H9 (cell line): ENCODE measurements around the gene SERBP1. TPM values are rescaled to one million over a fixed set of nuclear protein-coding genes. Genes with fewer than 3 reads are reported as not detected.
A peak's percentile ranks its signal among the peaks of the same experiment; 100 is the strongest.

Experiments
- DNase-seq: peaks from one replicate; pipeline ENCODE4 v3.0.0-alpha.2; 2017
- H2AFZ ChIP-seq: one replicate; pipeline ENCODE4 v1.6.1; 2013; ENCODE audit warnings: mild to moderate bottlenecking, low read length, control low read depth, moderate library complexity
- H2AK5ac ChIP-seq: 2 replicates; pipeline ENCODE4 v1.6.1; 2013; ENCODE audit warnings: low read length, control low read depth, mixed read lengths; ENCODE audit not compliant: insufficient read length
- H2BK120ac ChIP-seq: one replicate; pipeline ENCODE4 v1.6.1; 2013; ENCODE audit warnings: low read depth, mild to moderate bottlenecking, low read length, control low read depth, inconsistent platforms; ENCODE audit not compliant: poor library complexity, severe bottlenecking
- H2BK12ac ChIP-seq: 2 replicates; pipeline ENCODE4 v1.6.1; 2013; ENCODE audit warnings: low read length, control low read depth, mixed read lengths, low read depth; ENCODE audit not compliant: insufficient read length
- H2BK15ac ChIP-seq: 2 replicates; pipeline ENCODE4 v1.6.1; 2013; ENCODE audit warnings: low read depth, low read length, control low read depth
- H2BK20ac ChIP-seq: one replicate; pipeline ENCODE4 v1.6.1; 2013; ENCODE audit warnings: low read depth, mild to moderate bottlenecking, low read length, control low read depth, inconsistent platforms; ENCODE audit not compliant: poor library complexity, severe bottlenecking
- H2BK5ac ChIP-seq: 2 replicates; pipeline ENCODE4 v1.6.1; 2013; ENCODE audit warnings: low read length, control low read depth, mixed read lengths; ENCODE audit not compliant: insufficient read length
- H3K14ac ChIP-seq: 2 replicates; pipeline ENCODE4 v1.6.1; 2013; ENCODE audit warnings: low read length, control low read depth; ENCODE audit not compliant: insufficient read depth
- H3K18ac ChIP-seq: 2 replicates; pipeline ENCODE4 v1.6.1; 2013; ENCODE audit warnings: low read depth, mild to moderate bottlenecking, mixed read lengths, low read length, control low read depth; ENCODE audit not compliant: insufficient read length
- H3K23ac ChIP-seq: 2 replicates; pipeline ENCODE4 v1.6.1; 2013; ENCODE audit warnings: low read length, control low read depth, mixed read lengths, low read depth; ENCODE audit not compliant: insufficient read length
- H3K23me2 ChIP-seq: 2 replicates; pipeline ENCODE4 v1.6.1; 2013; ENCODE audit warnings: low read depth, mild to moderate bottlenecking, mixed read lengths, low read length, control low read depth; ENCODE audit not compliant: insufficient read length, poor library complexity, severe bottlenecking
- H3K27ac ChIP-seq: 2 replicates; pipeline ENCODE4 v1.5.1; 2013; ENCODE audit warnings: low read length, control low read depth, mixed read lengths, low read depth; ENCODE audit not compliant: insufficient read length
- H3K27me3 ChIP-seq: 2 replicates; pipeline ENCODE4 v1.6.1; 2013; ENCODE audit warnings: low read length, control low read depth, inconsistent platforms; ENCODE audit not compliant: insufficient read depth
- H3K4ac ChIP-seq: 2 replicates; pipeline ENCODE4 v1.6.1; 2013; ENCODE audit warnings: low read depth, mild to moderate bottlenecking, control low read depth, inconsistent platforms, low read length, moderate library complexity
- H3K4me1 ChIP-seq: 2 replicates; pipeline ENCODE4 v1.6.1; 2013; ENCODE audit warnings: low read length, control low read depth, inconsistent platforms; ENCODE audit not compliant: insufficient read depth
- H3K4me2 ChIP-seq: 2 replicates; pipeline ENCODE4 v1.6.1; 2013; ENCODE audit warnings: low read length, control low read depth, mixed read lengths; ENCODE audit not compliant: insufficient read length, insufficient read depth
- H3K56ac ChIP-seq: 2 replicates; pipeline ENCODE4 v1.6.1; 2013; ENCODE audit warnings: low read depth, mild to moderate bottlenecking, mixed read lengths, low read length, control low read depth; ENCODE audit not compliant: insufficient read length
- H3K79me1 ChIP-seq: 2 replicates; pipeline ENCODE4 v1.6.1; 2013; ENCODE audit warnings: low read depth, mild to moderate bottlenecking, moderate library complexity, low read length, control low read depth, inconsistent platforms; ENCODE audit not compliant: insufficient read depth, poor library complexity, severe bottlenecking
- H3K79me2 ChIP-seq: 2 replicates; pipeline ENCODE4 v1.6.1; 2013; ENCODE audit warnings: low read length, control low read depth, inconsistent platforms; ENCODE audit not compliant: insufficient read depth
- H3K9ac ChIP-seq: 2 replicates; pipeline ENCODE4 v1.6.1; 2013; ENCODE audit warnings: low read length, control low read depth, mixed read lengths; ENCODE audit not compliant: insufficient read length; ENCODE audit errors: extremely low read depth
- H3K9me3 ChIP-seq: one replicate; pipeline ENCODE4 v1.6.1; 2013; ENCODE audit warnings: low read depth, low read length, inconsistent platforms; ENCODE audit not compliant: control insufficient read depth
- H3T11ph ChIP-seq: one replicate; pipeline ENCODE4 v1.6.1; 2013; ENCODE audit warnings: mild to moderate bottlenecking, low read length, control low read depth, inconsistent platforms
- H4K20me1 ChIP-seq: one replicate; pipeline ENCODE4 v1.6.1; 2013; ENCODE audit not compliant: control insufficient read depth, insufficient read length, insufficient read depth
- H4K5ac ChIP-seq: 2 replicates; pipeline ENCODE4 v1.6.1; 2013; ENCODE audit warnings: low read depth, mild to moderate bottlenecking, mixed read lengths, low read length, control low read depth; ENCODE audit not compliant: insufficient read length
- H4K8ac ChIP-seq: replicated peaks from 2 replicates; pipeline ENCODE4 v1.6.1; 2013; ENCODE audit warnings: low read length, control low read depth, mixed read lengths, low read depth; ENCODE audit not compliant: insufficient read length
- H4K91ac ChIP-seq: 2 replicates; pipeline ENCODE4 v1.6.1; 2013; ENCODE audit warnings: low read depth, mild to moderate bottlenecking, moderate library complexity, mixed read lengths, low read length, control low read depth; ENCODE audit not compliant: insufficient read length
- H3K27ac Mint-ChIP-seq, 3 experiments: 2 replicates in 2 of 3; 3 replicates in 1 of 3; pipeline ENCODE4 v1.8.0; 2020 to 2021; ENCODE audit warnings: mixed read lengths in 3 of 3, mild to moderate bottlenecking in 1 of 3, moderate library complexity in 1 of 3
- H3K27me3 Mint-ChIP-seq: 2 replicates; pipeline ENCODE4 v1.8.0; 2021; ENCODE audit warnings: low read depth, mild to moderate bottlenecking, moderate library complexity, mixed read lengths
- H3K36me3 Mint-ChIP-seq, 3 experiments: 2 replicates in 2 of 3; 3 replicates in 1 of 3; pipeline ENCODE4 v1.8.0; 2020 to 2021; ENCODE audit warnings: low read depth in 3 of 3, mixed read lengths in 3 of 3; ENCODE audit not compliant: insufficient read depth in 1 of 3
- H3K4me1 Mint-ChIP-seq, 2 experiments: 2 replicates each; pipeline ENCODE4 v1.8.0; 2020; ENCODE audit warnings: mixed read lengths in 2 of 2
- H3K4me3 Mint-ChIP-seq, 2 experiments: 2 replicates in 1 of 2; 3 replicates in 1 of 2; pipeline ENCODE4 v1.8.0; 2020 to 2021; ENCODE audit warnings: mild to moderate bottlenecking in 2 of 2, mixed read lengths in 2 of 2, moderate library complexity in 1 of 2
- H3K9me3 Mint-ChIP-seq, 2 experiments: 2 replicates in 1 of 2; 3 replicates in 1 of 2; pipeline ENCODE4 v1.8.0; 2020; ENCODE audit warnings: mild to moderate bottlenecking in 2 of 2, mixed read lengths in 2 of 2, moderate library complexity in 1 of 2
- CTCF ChIP-seq: fragments of 200-600 bp; sonication (generic); conservative IDR thresholded peaks from 3 replicates; pipeline ENCODE4 v1.8.0; 2021; ENCODE audit warnings: antibody characterized with exemption, mild to moderate bottlenecking
- WGBS: extraction: QIAGEN DNeasy Blood & Tissue Kit; methylation state at CpG from one replicate; pipeline ENCODE4 v1.1.7; 2013; ENCODE audit warnings: missing lambda C conversion rate, low lambda C conversion rate, mixed read lengths; ENCODE audit not compliant: insufficient read length; ENCODE audit errors: extremely low coverage; 5-methylcytosine and 5-hydroxymethylcytosine counted together
- total RNA-seq: library from RNA; stranded (reverse); gene quantifications from 2 replicates; pipeline ENCODE4 v1.2.1, GENCODE V29; 2021

Gene SERBP1
- total RNA-seq, 1 experiment from 2014 or later: 495 TPM

DNA sequence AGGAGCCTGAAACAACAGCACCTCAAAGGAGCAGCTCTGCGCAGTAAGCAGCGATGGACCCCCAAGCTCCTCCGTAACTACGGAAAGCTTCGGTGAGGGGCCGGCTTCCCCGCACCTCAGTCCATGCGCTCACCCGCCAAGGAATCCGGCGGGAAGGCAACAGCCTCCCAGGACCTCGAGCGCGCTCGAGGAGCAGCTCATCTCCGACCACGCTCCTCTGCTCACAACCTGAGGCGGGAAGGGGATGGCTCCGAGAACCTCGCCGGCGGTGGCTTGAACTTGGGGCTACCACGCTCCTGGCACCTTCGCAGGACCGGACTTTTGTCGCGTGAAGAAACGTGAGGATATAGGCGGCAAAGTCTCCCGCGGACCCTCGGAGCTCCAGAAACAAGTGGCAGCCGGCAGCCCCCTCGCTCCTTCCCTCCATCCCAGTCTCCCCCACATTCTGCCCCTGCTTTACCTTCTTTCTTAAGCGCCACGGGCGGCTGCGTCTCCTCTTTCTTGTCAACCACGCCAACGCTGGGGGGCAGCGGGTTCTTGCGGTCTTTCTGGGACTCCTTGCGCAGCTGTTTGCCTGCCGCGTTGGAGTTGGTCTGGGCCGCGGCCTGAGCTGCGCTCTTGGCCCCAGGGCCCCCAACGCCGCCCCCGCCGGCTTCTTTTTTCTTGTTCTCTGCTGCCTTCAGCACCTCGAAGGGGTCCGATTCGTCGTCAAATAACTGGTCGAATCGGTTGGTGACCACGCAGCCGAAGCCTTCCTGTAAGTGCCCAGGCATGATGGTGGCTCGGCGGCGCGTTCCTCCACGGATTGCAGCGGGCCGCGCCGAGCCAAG is 459 bp downstream of the SERBP1 start:
- no peak overlapping the region for H2AFZ ChIP-seq
- H2BK120ac ChIP-seq: no peak overlapping the region
- peak overlapping the region; percentile 90 for H3K9ac ChIP-seq
- H3K18ac ChIP-seq: peak overlapping the region; percentile 2
- no CpG with 5 or more reads among the region's 69 CpGs for WGBS
- H3K79me2 ChIP-seq: peaks cover 44% of the 10 kb centered on the region
- H3K4ac ChIP-seq: peak overlapping the region; percentile 18; the same call in 1 of the 2 replicates
- H3K9me3 ChIP-seq: no peaks in the 10 kb centered on the region
- no peak overlapping the region for H4K91ac ChIP-seq
- H2BK5ac ChIP-seq: no peak overlapping the region
- H4K5ac ChIP-seq: no peak overlapping the region
- peaks cover 10% of the 10 kb centered on the region for H3K23me2 ChIP-seq
- H3K4me1 ChIP-seq: no peaks in the 10 kb centered on the region
- peak overlapping the region; percentile 85 for H3K4me2 ChIP-seq
- H2BK15ac ChIP-seq: no peak overlapping the region; the same call in 1 of the 2 replicates
- peak overlapping the region; percentile 98 to 99 for H3K4me3 Mint-ChIP-seq
- peak overlapping the region; percentile 92 for H3K14ac ChIP-seq
- H3K9me3 Mint-ChIP-seq: peaks cover 5 to 8% of the 10 kb centered on the region in 2 experiments; a peak in 4 of 5 replicates
- H2AK5ac ChIP-seq: no peak overlapping the region
- H3T11ph ChIP-seq: no peak overlapping the region
- H3K79me1 ChIP-seq: no peaks in the 10 kb centered on the region
- no peak for TF ChIP-seq CTCF
- H2BK12ac ChIP-seq: no peak overlapping the region
- H3K56ac ChIP-seq: no peak overlapping the region
- no peak overlapping the region for H2BK20ac ChIP-seq
- no peaks in the 10 kb centered on the region for H4K20me1 ChIP-seq
- H3K27me3 ChIP-seq: no peaks in the 10 kb centered on the region
- peaks cover 29 to 52% of the 10 kb centered on the region in 2 experiments for H3K4me1 Mint-ChIP-seq
- no peak overlapping the region for H3K23ac ChIP-seq
- H3K27ac ChIP-seq: no peak overlapping the region
- H4K8ac ChIP-seq: no peak overlapping the region
- peak overlapping the region; percentile 97 to 100 (median 99) for H3K27ac Mint-ChIP-seq
- H3K27me3 Mint-ChIP-seq: no peaks in the 10 kb centered on the region
- peaks cover 45 to 53% (median 49%) of the 10 kb centered on the region in 3 experiments for H3K36me3 Mint-ChIP-seq
- no peak for DNase-seq
